ENCODE measurements around the gene DOCK2. TPM values are rescaled to one million over a fixed set of nuclear protein-coding genes. Genes with fewer than 3 reads are reported as not detected.

DOCK2 gene
- total and polyA plus RNA-seq, 2 of the 8 experiments (the other 6 are each of a cell fraction or from before 2014, with no cell fraction given): 3.9 to 5.7 TPM

- no peak overlapping the region for H3K27ac ChIP-seq (ENCODE audit: low read depth, low read length)
- no peaks in the 10 kb centered on the region for H3K9me3 ChIP-seq (ENCODE audit: insufficient read depth in 2 of 2, low read depth in 1 of 2, low read length in 1 of 2)
- H2BK5ac ChIP-seq (ENCODE audit: low read depth, low read length): no peak overlapping the region
- no peak overlapping the region for H2AFZ ChIP-seq (ENCODE audit: low read length)
- CTCF ChIA-PET (ENCODE audit: partially characterized antibody): interaction anchor here (0.6 to 3.0 kb wide), 5 partner anchors 8 to 298 kb away, joined by 3 to 11 read pairs (median 4); partner anchors contain the start of gene INSYN2B
- H2BK120ac ChIP-seq (replicated peaks; ENCODE audit: low read depth, low read length): no peak overlapping the region
- FAIRE-seq (no peak), DNase-seq (ENCODE audit: low read depth in 1 of 2, low spot score in 2 of 2) (no peak)
- H2BK20ac ChIP-seq (ENCODE audit: low read length): no peak overlapping the region
- H3K4me3 ChIP-seq (ENCODE audit: extremely low read depth in 1 of 4, insufficient read depth in 2 of 4, low read depth in 3 of 4, low read length in 4 of 4): no peak overlapping the region
- no peaks in the 10 kb centered on the region for H3K4me1 ChIP-seq (replicated peaks in 1 of 4; ENCODE audit: control insufficient read depth in 3 of 4, insufficient read depth in 4 of 4, low read length in 3 of 4)
- POLR2A ChIA-PET (ENCODE audit: partially characterized antibody): no interaction called here
- no peak overlapping the region for H3K23ac ChIP-seq (ENCODE audit: insufficient read length)
- no peak overlapping the region for H2BK15ac ChIP-seq (ENCODE audit: low read length)
- no peaks in the 10 kb centered on the region for H3K79me2 ChIP-seq (ENCODE audit: control insufficient read depth in 1 of 2, insufficient read depth in 2 of 2, low read length in 2 of 2)
- no peak overlapping the region for H3K4me2 ChIP-seq (ENCODE audit: insufficient read depth in 1 of 2, low read depth in 2 of 2, low read length in 2 of 2)
- no peak overlapping the region for H3K9ac ChIP-seq (replicated peaks in 1 of 4; ENCODE audit: extremely low read depth in 1 of 4, low read depth in 3 of 4, low read length in 3 of 4)
- no peak overlapping the region for H4K8ac ChIP-seq (ENCODE audit: extremely low read depth, insufficient read depth, low read length)
- H4K5ac ChIP-seq (ENCODE audit: insufficient read length, low read depth, low read length): no peak overlapping the region
- no peak overlapping the region for H4K91ac ChIP-seq (replicated peaks; ENCODE audit: insufficient read length, low read length)
- H3K23me2 ChIP-seq (ENCODE audit: low read depth, low read length): no peaks in the 10 kb centered on the region
- no peaks in the 10 kb centered on the region for H3K27me3 ChIP-seq (replicated peaks in 1 of 4; ENCODE audit: control insufficient read depth in 3 of 4, extremely low read depth in 1 of 4, insufficient read depth in 3 of 4, low read length in 3 of 4)
- 88% methylated on average over 2 of the region's 2 CpGs; no CpG with 5 or more reads in 1 of the 2 experiments for WGBS, 2 experiments (ENCODE audit: extremely low coverage in 1 of 2, insufficient coverage in 1 of 2, insufficient read length in 1 of 2, insufficient replicate concordance in 2 of 2, low coverage in 1 of 2, low lambda C conversion rate in 2 of 2, missing lambda C conversion rate in 1 of 2)
- H3K79me1 ChIP-seq (ENCODE audit: low read depth, low read length): no peaks in the 10 kb centered on the region
- H2AK5ac ChIP-seq (ENCODE audit: low read depth, low read length): no peak overlapping the region
- no peaks in the 10 kb centered on the region for H3K36me3 ChIP-seq (ENCODE audit: control insufficient read depth in 2 of 4, insufficient read depth in 4 of 4, low read length in 3 of 4)
- no peak overlapping the region for H3K56ac ChIP-seq (replicated peaks; ENCODE audit: insufficient read length, low read depth, low read length)
- H3K18ac ChIP-seq (ENCODE audit: extremely low read depth, low read length): no peak overlapping the region
- no peaks in the 10 kb centered on the region for H4K20me1 ChIP-seq (replicated peaks in 1 of 2; ENCODE audit: control insufficient read depth in 1 of 2, insufficient read depth in 2 of 2, low read length in 2 of 2)
- no peak overlapping the region for H2BK12ac ChIP-seq (ENCODE audit: low read depth, low read length)
- H3K14ac ChIP-seq (ENCODE audit: insufficient read length): no peak overlapping the region
- no peak overlapping the region for H3K4ac ChIP-seq (replicated peaks; ENCODE audit: insufficient read length, low read depth, low read length)
- TF ChIP-seq KDM1A (IDR thresholded peaks at IDR 0.05; ENCODE audit: borderline replicate concordance, low read length) (no peak), SIRT6 (IDR thresholded peaks at IDR 0.05; ENCODE audit: low read length) (no peak), RFX5 (IDR thresholded peaks at IDR 0.05; ENCODE audit: borderline replicate concordance, low read depth, low read length) (no peak), RAD21 (IDR thresholded peaks at IDR 0.05 in 1 of 2, conservative IDR thresholded peaks at IDR 0.05 in 1 of 2; ENCODE audit: low read depth in 2 of 2, low read length in 2 of 2) (no peak), SAP30 (IDR thresholded peaks at IDR 0.05; ENCODE audit: insufficient read depth, insufficient replicate concordance, low read length) (no peak), POU5F1 (IDR thresholded peaks at IDR 0.05; ENCODE audit: low read depth, low read length) (no peak), EP300 (IDR thresholded peaks at IDR 0.05; ENCODE audit: borderline replicate concordance in 1 of 2, low read depth in 2 of 2, low read length in 2 of 2) (no peak), MAFK (IDR thresholded peaks at IDR 0.05; ENCODE audit: low read depth, low read length) (no peak), SIN3A (conservative IDR thresholded peaks at IDR 0.05 in 1 of 2, IDR thresholded peaks at IDR 0.05 in 1 of 2; ENCODE audit: low read depth in 1 of 2, low read length in 2 of 2) (no peak), CBX5 (IDR thresholded peaks at IDR 0.05; ENCODE audit: low read depth, low read length) (no peak), E2F6 (IDR thresholded peaks at IDR 0.05) (no peak), KDM5A (IDR thresholded peaks at IDR 0.05; ENCODE audit: low read length) (no peak), EGR1 (IDR thresholded peaks at IDR 0.05; ENCODE audit: borderline replicate concordance, low read depth, low read length) (no peak)
Observed at GRCh38 chr5:169682026-169682425, 45.0 kb downstream of the DOCK2 start.
